Lower lobe of right lung (tissue), 2 donors: ENCODE data around the gene CD300H. TPM values are rescaled to one million over a fixed set of nuclear protein-coding genes. Genes with fewer than 3 reads are reported as not detected.

Experiments
- ATAC-seq, 2 donors: fragments of 200-7000 bp; cut with Tn5 transposase; one replicate each; pipeline ENCODE4 v1.9.1; 2020 to 2022; ENCODE audit warnings: mild to moderate bottlenecking in 2 of 2, moderate library complexity in 2 of 2
- DNase-seq: peaks from one replicate; pipeline ENCODE4 v3.0.0-alpha.2; 2020
- H3K27ac ChIP-seq: fragments of 200-600 bp; one replicate; pipeline ENCODE4 v1.8.0; 2022
- H3K27me3 ChIP-seq: fragments of 200-600 bp; one replicate; pipeline ENCODE4 v1.8.0; 2022; ENCODE audit warnings: low read depth
- H3K36me3 ChIP-seq: fragments of 200-600 bp; one replicate; pipeline ENCODE4 v1.8.0; 2022; ENCODE audit warnings: mild to moderate bottlenecking
- H3K4me1 ChIP-seq: fragments of 200-600 bp; one replicate; pipeline ENCODE4 v1.8.0; 2022
- H3K4me3 ChIP-seq: fragments of 200-600 bp; one replicate; pipeline ENCODE4 v1.8.0; 2022; ENCODE audit warnings: mild to moderate bottlenecking
- H3K9me3 ChIP-seq: fragments of 200-600 bp; one replicate; pipeline ENCODE4 v1.8.0; 2022
- intact Hi-C: fragments of 100-400 bp; cut with DNase I; formaldehyde crosslinking; loops from one replicate; pipeline ENCODE4 v1.11.0; 2022
- long read RNA-seq: library from polyadenylated mRNA; unstranded; transcript quantifications from one replicate; pipeline ENCODE4 v2.0.0, GENCODE V29; 2021
- total RNA-seq: library from RNA; stranded (reverse); fragmentation: NEBNext Ultra II Directional; extraction: Animal tissue kit (Norgen Biotek cat#: 25700); gene quantifications from one replicate; pipeline ENCODE4 v1.2.1, GENCODE V29; 2021
- TF ChIP-seq, protein P1 (sequence below): fragments of 200-600 bp; IDR thresholded peaks from one replicate; pipeline ENCODE4 v1.8.0; 2022; ENCODE audit warnings: antibody characterized with exemption, mild to moderate bottlenecking
- donor health status: DM: no; HTN: yes; CAD: no; lungs with severe emphysema.

CD300H gene
- 0.92 TPM for total RNA-seq
- long read RNA-seq, result 0 reads

DNA sequence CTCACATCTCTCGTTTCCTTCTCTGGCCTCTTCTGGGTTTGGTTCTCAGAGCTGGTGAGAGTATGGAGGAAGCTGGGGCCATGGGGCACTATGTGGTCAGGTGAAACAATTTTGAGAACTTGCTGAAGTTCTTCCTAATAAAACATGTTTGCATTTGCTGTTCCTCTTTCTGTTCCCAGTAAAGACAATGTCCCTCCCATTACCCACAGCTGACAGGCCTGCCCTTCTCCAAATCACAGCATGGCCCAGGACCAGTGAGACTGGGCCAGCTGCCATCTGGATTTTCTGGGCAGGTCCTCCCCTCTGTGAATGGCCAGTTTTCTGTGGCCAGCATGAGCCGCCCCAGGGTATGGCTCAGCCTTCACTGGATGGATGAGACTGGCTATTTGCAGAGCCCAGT lies at the start of gene CD300H:
CD300H (minus strand) TSS at position 113 of the 400 bp plus-strand sequence.
- ATAC-seq (peak in 1 of 2 donors; percentile 18), DNase-seq (no peak)

DNA sequence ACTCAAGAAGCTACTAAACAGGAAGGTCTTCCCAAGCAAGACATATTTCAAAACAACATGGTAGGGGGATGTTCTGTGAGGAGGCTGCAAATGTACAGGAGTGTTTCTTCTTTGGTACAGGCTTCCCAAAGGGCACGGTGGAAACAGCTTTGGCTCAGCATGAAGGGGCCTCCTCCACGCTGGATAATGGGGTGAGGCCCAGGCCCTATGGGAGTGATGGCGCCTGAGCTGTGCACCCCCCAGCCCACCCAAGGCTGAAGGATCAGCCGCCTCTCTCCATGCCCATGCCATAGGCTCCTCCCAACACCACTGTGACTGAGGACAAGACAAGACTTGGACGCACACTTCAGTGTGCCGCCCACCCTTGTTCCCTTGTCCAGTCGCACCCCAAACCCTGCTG lies 49.4 kb upstream of the CD300H start:
- intact Hi-C loops, result no loop called here

More for the DNA sequence above, at the start of gene CD300H:
- Histone ChIP-seq H3K4me3 (no peak within 1 kb of the TSS), H3K9me3 (no peaks in the 10 kb centered on the region), H3K27me3 (no peaks in the 10 kb centered on the region), H3K36me3 (no peaks in the 10 kb centered on the region), H3K4me1 (peaks cover 8% of the 10 kb centered on the region), H3K27ac (no peak within 1 kb of the TSS)
- intact Hi-C loops, result no loop called here
- TF ChIP-seq, protein P1, sequence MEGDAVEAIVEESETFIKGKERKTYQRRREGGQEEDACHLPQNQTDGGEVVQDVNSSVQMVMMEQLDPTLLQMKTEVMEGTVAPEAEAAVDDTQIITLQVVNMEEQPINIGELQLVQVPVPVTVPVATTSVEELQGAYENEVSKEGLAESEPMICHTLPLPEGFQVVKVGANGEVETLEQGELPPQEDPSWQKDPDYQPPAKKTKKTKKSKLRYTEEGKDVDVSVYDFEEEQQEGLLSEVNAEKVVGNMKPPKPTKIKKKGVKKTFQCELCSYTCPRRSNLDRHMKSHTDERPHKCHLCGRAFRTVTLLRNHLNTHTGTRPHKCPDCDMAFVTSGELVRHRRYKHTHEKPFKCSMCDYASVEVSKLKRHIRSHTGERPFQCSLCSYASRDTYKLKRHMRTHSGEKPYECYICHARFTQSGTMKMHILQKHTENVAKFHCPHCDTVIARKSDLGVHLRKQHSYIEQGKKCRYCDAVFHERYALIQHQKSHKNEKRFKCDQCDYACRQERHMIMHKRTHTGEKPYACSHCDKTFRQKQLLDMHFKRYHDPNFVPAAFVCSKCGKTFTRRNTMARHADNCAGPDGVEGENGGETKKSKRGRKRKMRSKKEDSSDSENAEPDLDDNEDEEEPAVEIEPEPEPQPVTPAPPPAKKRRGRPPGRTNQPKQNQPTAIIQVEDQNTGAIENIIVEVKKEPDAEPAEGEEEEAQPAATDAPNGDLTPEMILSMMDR, result no peak

DNA sequence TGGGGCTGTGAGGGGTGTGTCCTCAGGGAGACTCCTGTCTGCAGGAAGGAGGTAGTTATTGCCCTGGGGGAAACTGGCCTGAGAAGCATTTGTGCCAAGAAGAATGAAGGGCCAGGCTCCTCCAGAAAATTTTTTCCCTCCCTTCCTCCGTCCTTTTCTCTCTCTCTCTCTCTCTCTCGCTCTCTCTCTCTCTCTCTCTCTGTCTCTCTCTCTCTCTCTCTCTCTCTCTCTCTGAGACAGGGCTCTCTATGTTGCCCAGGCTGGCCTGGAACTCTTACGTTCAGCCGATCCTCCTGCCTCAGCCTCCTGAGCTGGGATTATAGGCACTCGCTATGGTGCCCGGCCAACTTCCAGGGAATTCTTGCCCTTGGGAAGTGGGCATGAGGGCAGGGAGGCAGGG lies 44.7 kb upstream of the CD300H start:
- intact Hi-C loops, result no loop called here
- Histone ChIP-seq H3K4me3 (no peak overlapping the region), H3K9me3 (no peaks in the 10 kb centered on the region), H3K27me3 (peaks cover 15% of the 10 kb centered on the region), H3K4me1 (no peaks in the 10 kb centered on the region), H3K27ac (no peak overlapping the region), H3K36me3 (no peaks in the 10 kb centered on the region)
- DNase-seq (no peak), ATAC-seq (no peak)
- TF ChIP-seq, protein P1, result no peak

More for the DNA sequence above, 49.4 kb upstream of the CD300H start:
- H3K4me3 ChIP-seq, result no peak overlapping the region
- TF ChIP-seq, protein P1, result no peak
- H3K27me3 ChIP-seq, result peaks cover 11% of the 10 kb centered on the region
- no peaks in the 10 kb centered on the region for H3K36me3 ChIP-seq
- no peak for DNase-seq
- ATAC-seq, result no peak
- H3K4me1 ChIP-seq, result no peaks in the 10 kb centered on the region
- no peak overlapping the region for H3K27ac ChIP-seq
- no peaks in the 10 kb centered on the region for H3K9me3 ChIP-seq

DNA sequence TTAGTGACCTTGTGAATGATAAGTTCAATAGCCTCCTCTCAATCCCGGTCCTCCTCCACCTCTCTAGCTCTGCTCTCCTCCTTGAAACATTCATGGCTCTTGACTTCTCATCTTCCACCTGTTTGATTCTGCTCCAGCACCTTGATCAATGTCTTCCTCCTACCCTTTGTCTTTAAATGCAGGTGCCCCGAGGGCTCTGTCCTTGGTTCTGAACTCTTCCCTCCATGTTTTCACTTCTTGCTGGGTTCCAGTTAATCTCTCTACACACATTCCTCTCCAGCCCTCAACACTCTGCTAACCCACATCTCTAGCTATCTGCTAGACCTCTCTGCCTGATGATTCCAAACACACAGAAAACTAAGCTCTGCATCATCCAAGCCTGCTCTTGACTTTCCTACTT lies 42.8 kb upstream of the CD300H start:
- H3K9me3 ChIP-seq, result no peaks in the 10 kb centered on the region

DNA sequence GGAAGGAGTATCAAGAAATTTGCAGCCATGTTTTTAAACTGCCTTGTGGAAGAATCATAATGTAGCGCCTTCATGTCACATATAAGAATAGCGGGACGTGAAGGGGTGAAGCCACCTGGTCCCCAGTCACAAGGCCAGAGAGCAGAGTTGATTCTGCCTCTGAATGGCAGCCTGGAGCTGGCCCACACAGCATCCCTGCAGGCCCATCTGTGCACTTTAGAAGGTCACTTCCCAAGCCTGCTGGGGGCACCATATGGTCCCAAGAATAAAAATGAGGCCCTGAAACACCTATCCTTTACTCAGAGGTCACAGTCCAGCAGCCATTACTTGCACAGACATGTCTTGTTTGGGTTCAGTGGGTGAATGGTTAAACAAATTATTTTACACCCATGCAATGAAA lies 41.2 kb upstream of the CD300H start:
- Histone ChIP-seq H3K4me1 (no peaks in the 10 kb centered on the region), H3K27ac (no peak overlapping the region), H3K9me3 (no peaks in the 10 kb centered on the region), H3K27me3 (peaks cover 17% of the 10 kb centered on the region), H3K4me3 (no peak overlapping the region), H3K36me3 (no peaks in the 10 kb centered on the region)
- TF ChIP-seq, protein P1, result no peak
- no peak for DNase-seq
- ATAC-seq, result no peak
- intact Hi-C loops, result no loop called here

More for the DNA sequence above, 42.8 kb upstream of the CD300H start:
- intact Hi-C loops, result no loop called here
- no peak overlapping the region for H3K27ac ChIP-seq
- ATAC-seq (no peak), DNase-seq (no peak)
- no peaks in the 10 kb centered on the region for H3K36me3 ChIP-seq
- H3K27me3 ChIP-seq, result peaks cover 24% of the 10 kb centered on the region
- H3K4me3 ChIP-seq, result no peak overlapping the region
- TF ChIP-seq, protein P1, result no peak
- no peaks in the 10 kb centered on the region for H3K4me1 ChIP-seq

DNA sequence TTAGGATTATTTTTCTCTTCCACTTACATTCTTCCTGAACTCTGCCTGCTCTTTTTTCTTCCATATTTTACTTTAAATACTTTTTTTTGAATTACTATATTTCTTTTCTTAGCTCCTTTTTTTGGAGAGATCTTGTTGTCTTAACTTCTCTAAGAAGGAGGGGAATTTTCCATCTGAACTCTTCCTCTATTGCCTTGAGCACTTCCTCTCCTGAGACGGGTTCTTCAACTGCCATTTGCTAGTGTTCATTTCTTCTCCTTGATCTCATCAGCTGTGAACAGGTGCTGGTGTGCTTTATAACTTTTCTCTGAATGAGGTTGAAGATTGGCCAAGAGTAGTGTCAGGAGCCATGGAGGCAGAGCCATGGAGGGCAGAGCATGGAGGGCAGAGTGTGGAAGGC lies 39.9 kb upstream of the CD300H start:
- Histone ChIP-seq H3K27ac (no peak overlapping the region), H3K36me3 (no peaks in the 10 kb centered on the region), H3K9me3 (no peaks in the 10 kb centered on the region), H3K27me3 (peaks cover 13% of the 10 kb centered on the region), H3K4me3 (no peak overlapping the region), H3K4me1 (no peaks in the 10 kb centered on the region)
- DNase-seq, result no peak
- no peak for ATAC-seq
- intact Hi-C loops, result no loop called here
- TF ChIP-seq, protein P1, result no peak
